HepG2 (cell line): ENCODE data around the gene LPAR1. TPM values are rescaled to one million over a fixed set of nuclear protein-coding genes. Genes with fewer than 3 reads are reported as not detected.

Source experiments
- ATAC-seq: fragments of 200-7000 bp; cut with Tn5 transposase; 3 replicates; pipeline ENCODE4 v1.9.1; 2020; ENCODE audit warnings: mild to moderate bottlenecking, moderate library complexity
- BruUV-seq: library from RNA; stranded (reverse); fragments of 400-500 nt; replicated peaks from 2 replicates; lab custom pipeline; 2021; lab: Mats Ljungman, UMichigan
- CTCF ChIA-PET: fragments of 300-600 bp; formaldehyde crosslinking; extraction: SDS; loops from one replicate; lab custom pipeline; 2021; ENCODE audit warnings: low total read pairs, inconsistent platforms, low intra/inter-chr PET ratio; lab: Yijun Ruan, JAX
- POLR2A ChIA-PET: fragments of 350-600 bp; sonication (Branson Sonifier 250); formaldehyde crosslinking; loops from one replicate; lab custom pipeline; 2020; ENCODE audit warnings: antibody characterized with exemption, inconsistent platforms; lab: Yijun Ruan, JAX
- DNase-seq: peaks from one replicate; pipeline ENCODE4 v3.0.0-alpha.2; 2015; ENCODE audit warnings: low spot score
- FAIRE-seq: peaks from 3 replicates; lab custom pipeline; 2011; peaks lifted over from hg19 to GRCh38; lab: Jason Lieb, UNC
- H2AFZ ChIP-seq: one replicate; pipeline ENCODE4 v1.6.1; 2011; ENCODE audit warnings: low read length, inconsistent platforms
- H3K27ac ChIP-seq: fragments of 300-600 bp; 3 replicates; pipeline ENCODE4 v1.8.0; 2011; ENCODE audit warnings: mixed run types, mild to moderate bottlenecking, mixed read lengths, low read length, inconsistent platforms; ENCODE audit not compliant: insufficient read depth; ENCODE audit errors: extremely low read length
- H3K27me3 ChIP-seq, 2 experiments: fragments of 200-600 bp in 1 of 2; 2 replicates in 1 of 2; 3 replicates in 1 of 2; pipeline versions ENCODE4 v1.6.0 to v1.8.0; 2011; ENCODE audit warnings: low read length in 2 of 2, mild to moderate bottlenecking in 2 of 2, moderate library complexity in 2 of 2, inconsistent platforms in 1 of 2; ENCODE audit not compliant: insufficient read depth in 2 of 2, control insufficient read depth in 1 of 2
- H3K36me3 ChIP-seq, 2 experiments: fragments of 200-600 bp in 1 of 2; replicated peaks in 1 of 2; 2 replicates in 1 of 2; 3 replicates in 1 of 2; pipeline versions ENCODE4 v1.5.1 to v1.8.0; 2011; ENCODE audit warnings: low read length in 2 of 2, inconsistent platforms in 1 of 2; ENCODE audit not compliant: insufficient read depth in 2 of 2, control insufficient read depth in 1 of 2
- H3K4me1 ChIP-seq: 2 replicates; pipeline ENCODE4 v1.5.1; 2012; ENCODE audit warnings: low read length, inconsistent platforms; ENCODE audit not compliant: insufficient read depth
- H3K4me2 ChIP-seq: 2 replicates; pipeline ENCODE4 v1.6.0; 2011; ENCODE audit warnings: low read depth, low read length, inconsistent platforms
- H3K4me3 ChIP-seq, 3 experiments: fragments of 200-600 bp in 1 of 3; sonication (generic), shearing (Covaris generic) in 1 of 3; replicated peaks in 1 of 3; 2 replicates each; pipeline ENCODE4 v1.5.1; 2011 to 2016; ENCODE audit warnings: low read length in 3 of 3, inconsistent platforms in 2 of 3, low read depth in 2 of 3, mild to moderate bottlenecking in 2 of 3, control low read depth in 1 of 3, mixed read lengths in 1 of 3; ENCODE audit not compliant: insufficient read depth in 1 of 3
- H3K79me2 ChIP-seq: one replicate; pipeline ENCODE4 v1.6.1; 2011; ENCODE audit warnings: low read length, inconsistent platforms; ENCODE audit not compliant: insufficient read depth
- H3K9ac ChIP-seq: 2 replicates; pipeline ENCODE4 v1.6.0; 2011; ENCODE audit warnings: mild to moderate bottlenecking, low read depth, low read length, inconsistent platforms; ENCODE audit not compliant: insufficient read depth
- H3K9me3 ChIP-seq: 2 replicates; pipeline ENCODE4 v1.5.1; 2012; ENCODE audit warnings: mild to moderate bottlenecking, low read length
- H4K20me1 ChIP-seq: 2 replicates; pipeline ENCODE4 v1.6.0; 2011; ENCODE audit warnings: inconsistent platforms, mild to moderate bottlenecking, low read length, moderate library complexity; ENCODE audit not compliant: insufficient read depth
- HCFC1 ChIP-seq: fragments of 150-350 bp; IDR thresholded peaks from 2 replicates; pipeline ENCODE4 v1.6.1; 2014; ENCODE audit warnings: low read depth, low read length
- SMAD3 ChIP-seq: sonication (generic); formaldehyde crosslinking; IDR thresholded peaks from 2 replicates; pipeline ENCODE4 v1.4.0; 2020; ENCODE audit warnings: missing genetic modification reagents
- SP1 ChIP-seq, 2 experiments: fragments of 450-650 bp in 1 of 2; sonication (generic) in 1 of 2; formaldehyde crosslinking in 1 of 2; IDR thresholded peaks; 2 replicates each; pipeline versions ENCODE4 v1.4.0 to v1.6.1; 2016 to 2020; ENCODE audit warnings: missing genetic modification reagents in 1 of 2
- ZNF775 ChIP-seq: sonication (generic); formaldehyde crosslinking; IDR thresholded peaks from 2 replicates; pipeline ENCODE4 v1.4.0; 2020; ENCODE audit warnings: missing genetic modification reagents, mild to moderate bottlenecking, moderate library complexity, borderline replicate concordance
- ZSCAN9 ChIP-seq: IDR thresholded peaks from 2 replicates; pipeline ENCODE4 v1.6.1; 2016; ENCODE audit warnings: borderline replicate concordance
- WGBS: methylation state at CpG from one replicate; pipeline ENCODE4 v1.1.6; 2017; ENCODE audit warnings: low lambda C conversion rate; 5-methylcytosine and 5-hydroxymethylcytosine counted together
- in situ Hi-C: cut with HindIII; loops from 2 replicates; pipeline ENCODE4 v1.10.0; 2017; ENCODE audit warnings: low pct_unique_long_range_greater_than_20kb; ENCODE audit not compliant: extremely low pct_ligation_motif_present
- intact Hi-C: fragments of 100-400 bp; cut with micrococcal nuclease; formaldehyde crosslinking; loops from one replicate; pipeline ENCODE4 v1.10.0; 2022; ENCODE audit not compliant: unreplicated experiment
- polyA plus RNA-seq, 8 experiments: library from polyadenylated mRNA; depleted of rRNA in 3 of 8; stranded (reverse) in 7 of 8; unstranded in 1 of 8; fragments of >200 nt; fragmentation: Illumina TruSeq in 4 of 8; extraction: Trizol in 4 of 8; gene quantifications; 2 replicates each; pipeline versions ENCODE4 v1.2.1 to v1.2.3, GENCODE V29; 2011 to 2016; ENCODE audit warnings: low read depth in 4 of 8, missing spikeins in 1 of 8, mixed read lengths in 1 of 8; ENCODE audit not compliant: insufficient read depth in 1 of 8
- total RNA-seq, 5 experiments: library from RNA; depleted of rRNA; stranded (reverse); fragments of >200 nt; fragmentation: Illumina TruSeq; extraction: Trizol; gene quantifications; 2 replicates each; pipeline ENCODE4 v1.2.3, GENCODE V29; 2016; ENCODE audit warnings: low read depth in 1 of 5
- TF ChIP-seq, protein P1 (sequence below): sonication (generic); formaldehyde crosslinking; IDR thresholded peaks from 2 replicates; pipeline ENCODE4 v1.8.0; 2022; ENCODE audit warnings: missing genetic modification reagents, mild to moderate bottlenecking, inconsistent platforms, borderline replicate concordance
- TF ChIP-seq, protein P2 (sequence below): sonication (generic); formaldehyde crosslinking; IDR thresholded peaks from 2 replicates; pipeline ENCODE4 v1.5.1; 2020; ENCODE audit warnings: mild to moderate bottlenecking, missing genetic modification reagents, moderate library complexity

Gene LPAR1
- total and polyA plus RNA-seq, 2 of the 13 experiments (the other 11 are each of a cell fraction or from before 2014, with no cell fraction given) = not detected

- intact Hi-C loops (no loop called here), in situ Hi-C loops (no loop called here)
- no peaks in the 10 kb centered on the region for H3K79me2 ChIP-seq
- ChIA-PET CTCF (no interaction called here), POLR2A (no interaction called here)
- H3K4me1 ChIP-seq = no peaks in the 10 kb centered on the region
- H3K4me2 ChIP-seq = no peak overlapping the region
- no peak overlapping the region for H3K4me3 ChIP-seq
- TF ChIP-seq, protein P1, sequence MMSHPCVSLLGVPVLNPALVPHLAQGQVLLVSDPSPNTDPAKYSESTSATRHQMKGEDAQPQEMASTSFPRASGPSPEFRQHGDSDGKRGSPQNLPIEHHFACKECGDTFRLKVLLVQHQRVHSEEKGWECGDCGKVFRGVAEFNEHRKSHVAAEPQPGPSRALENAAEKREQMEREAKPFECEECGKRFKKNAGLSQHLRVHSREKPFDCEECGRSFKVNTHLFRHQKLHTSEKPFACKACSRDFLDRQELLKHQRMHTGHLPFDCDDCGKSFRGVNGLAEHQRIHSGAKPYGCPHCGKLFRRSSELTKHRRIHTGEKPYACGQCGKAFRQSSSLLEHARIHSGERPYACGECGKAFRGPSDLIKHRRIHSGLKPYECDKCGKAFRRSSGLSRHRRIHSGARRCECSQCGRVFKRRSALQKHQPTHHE (CRISPR knock-in tag) = no peak
- TF ChIP-seq ZNF775 (CRISPR knock-in tag) = no peak
- TF ChIP-seq, protein P2, sequence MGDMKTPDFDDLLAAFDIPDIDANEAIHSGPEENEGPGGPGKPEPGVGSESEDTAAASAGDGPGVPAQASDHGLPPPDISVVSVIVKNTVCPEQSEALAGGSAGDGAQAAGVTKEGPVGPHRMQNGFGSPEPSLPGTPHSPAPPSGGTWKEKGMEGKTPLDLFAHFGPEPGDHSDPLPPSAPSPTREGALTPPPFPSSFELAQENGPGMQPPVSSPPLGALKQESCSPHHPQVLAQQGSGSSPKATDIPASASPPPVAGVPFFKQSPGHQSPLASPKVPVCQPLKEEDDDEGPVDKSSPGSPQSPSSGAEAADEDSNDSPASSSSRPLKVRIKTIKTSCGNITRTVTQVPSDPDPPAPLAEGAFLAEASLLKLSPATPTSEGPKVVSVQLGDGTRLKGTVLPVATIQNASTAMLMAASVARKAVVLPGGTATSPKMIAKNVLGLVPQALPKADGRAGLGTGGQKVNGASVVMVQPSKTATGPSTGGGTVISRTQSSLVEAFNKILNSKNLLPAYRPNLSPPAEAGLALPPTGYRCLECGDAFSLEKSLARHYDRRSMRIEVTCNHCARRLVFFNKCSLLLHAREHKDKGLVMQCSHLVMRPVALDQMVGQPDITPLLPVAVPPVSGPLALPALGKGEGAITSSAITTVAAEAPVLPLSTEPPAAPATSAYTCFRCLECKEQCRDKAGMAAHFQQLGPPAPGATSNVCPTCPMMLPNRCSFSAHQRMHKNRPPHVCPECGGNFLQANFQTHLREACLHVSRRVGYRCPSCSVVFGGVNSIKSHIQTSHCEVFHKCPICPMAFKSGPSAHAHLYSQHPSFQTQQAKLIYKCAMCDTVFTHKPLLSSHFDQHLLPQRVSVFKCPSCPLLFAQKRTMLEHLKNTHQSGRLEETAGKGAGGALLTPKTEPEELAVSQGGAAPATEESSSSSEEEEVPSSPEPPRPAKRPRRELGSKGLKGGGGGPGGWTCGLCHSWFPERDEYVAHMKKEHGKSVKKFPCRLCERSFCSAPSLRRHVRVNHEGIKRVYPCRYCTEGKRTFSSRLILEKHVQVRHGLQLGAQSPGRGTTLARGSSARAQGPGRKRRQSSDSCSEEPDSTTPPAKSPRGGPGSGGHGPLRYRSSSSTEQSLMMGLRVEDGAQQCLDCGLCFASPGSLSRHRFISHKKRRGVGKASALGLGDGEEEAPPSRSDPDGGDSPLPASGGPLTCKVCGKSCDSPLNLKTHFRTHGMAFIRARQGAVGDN (CRISPR knock-in tag) = no peak
- TF ChIP-seq ZSCAN9 (CRISPR knock-in tag) = no peak
- TF ChIP-seq HCFC1 = no peak
- no peak for TF ChIP-seq SP1 (IDR thresholded peaks at IDR 0.05)
- TF ChIP-seq SP1 (CRISPR knock-in tag; IDR thresholded peaks at IDR 0.05) = no peak
- TF ChIP-seq SMAD3 (CRISPR knock-in tag) = no peak
- no peaks in the 10 kb centered on the region for H3K27me3 ChIP-seq
- no TSS peak for BruUV-seq
- H3K27ac ChIP-seq = no peak overlapping the region
- 6% methylated on average over 1 of the region's 1 CpG for WGBS
- H3K9me3 ChIP-seq = no peaks in the 10 kb centered on the region
- H3K36me3 ChIP-seq = no peaks in the 10 kb centered on the region
- H2AFZ ChIP-seq = no peak overlapping the region
- no peak overlapping the region for H3K9ac ChIP-seq
- no peak for ATAC-seq
- no peaks in the 10 kb centered on the region for H4K20me1 ChIP-seq
- no peak for FAIRE-seq
- no peak for DNase-seq
Measured at GRCh38 chr9:110844121-110844520, 194.1 kb downstream of the LPAR1 start.
